ENCODE results near the gene PLEKHG5.

GRCh38 chr1:6423321-6423999, 68.0 kb downstream of the PLEKHG5 start:
- TF ChIP-seq REST (IDR thresholded peaks at IDR 0.05; ENCODE audit: insufficient read depth in 1 of 2, low read depth in 2 of 2, low read length in 2 of 2) (no peak), POLR2AphosphoS5 (IDR thresholded peaks at IDR 0.05; ENCODE audit: low read depth, low read length) (no peak), TAF1 (IDR thresholded peaks at IDR 0.05; ENCODE audit: borderline replicate concordance, insufficient read depth, low read length) (no peak), SIN3A (IDR thresholded peaks at IDR 0.05; ENCODE audit: borderline replicate concordance, insufficient read depth, low read length) (no peak)

All from PFSK-1 (cell line).